Panc1 (cell line): ENCODE data around the gene GLI3.

ENCODE experiments used
- CTCF ChIP-seq: fragments of 450-650 bp; IDR thresholded peaks from 2 replicates; pipeline ENCODE4 v1.5.1; 2017; ENCODE audit warnings: mild to moderate bottlenecking
- POLR2AphosphoS5 ChIP-seq: IDR thresholded peaks from 2 replicates; pipeline ENCODE4 v1.6.1; 2012; ENCODE audit warnings: mild to moderate bottlenecking, low read depth, low read length, moderate library complexity
- REST ChIP-seq, 2 experiments: IDR thresholded peaks; 2 replicates each; pipeline ENCODE4 v1.6.1; 2011 to 2012; ENCODE audit warnings: low read depth in 2 of 2, control low read depth in 1 of 2, low read length in 1 of 2, mild to moderate bottlenecking in 1 of 2, moderate library complexity in 1 of 2; ENCODE audit not compliant: insufficient read depth in 1 of 2
- SIN3A ChIP-seq: IDR thresholded peaks from 2 replicates; pipeline ENCODE4 v1.6.1; 2012; ENCODE audit warnings: low read depth, mild to moderate bottlenecking, low read length, moderate library complexity, borderline replicate concordance; ENCODE audit not compliant: insufficient read depth
- TCF7L2 ChIP-seq: IDR thresholded peaks from 2 replicates; pipeline ENCODE4 v1.6.1; 2011; ENCODE audit warnings: mild to moderate bottlenecking, low read depth, low read length, inconsistent platforms

DNA sequence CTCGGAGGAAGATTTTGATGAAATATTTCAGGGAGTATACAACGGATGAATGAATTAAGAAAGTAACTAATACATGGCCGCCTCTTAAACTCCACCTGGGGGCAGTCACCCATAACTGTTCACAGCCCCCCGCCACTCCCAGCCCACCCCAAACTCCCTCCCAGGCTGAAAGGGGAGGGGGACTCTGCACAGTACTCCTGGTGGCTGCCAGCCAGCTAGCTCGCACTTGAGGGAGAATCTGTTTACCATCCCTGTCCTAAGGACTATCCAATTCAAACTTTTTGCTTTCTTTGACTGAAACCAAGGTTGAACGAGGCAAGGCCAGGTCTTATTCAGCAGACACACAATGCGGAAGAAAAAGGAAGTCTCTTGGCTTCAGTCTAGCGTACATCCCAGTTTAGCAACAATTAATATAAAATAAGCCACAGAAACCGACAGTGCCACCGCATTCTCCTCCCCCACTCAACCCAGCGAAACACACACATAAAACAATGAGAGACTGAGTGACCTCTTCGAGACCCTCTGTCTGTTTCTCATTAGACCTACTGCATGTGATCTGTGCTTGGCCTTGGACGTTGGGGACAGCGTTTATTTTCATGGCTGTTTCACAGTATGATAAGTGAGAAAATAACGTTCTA, 219.5 kb downstream of the GLI3 start:
- TF ChIP-seq CTCF, result no peak
- no peak for TF ChIP-seq POLR2AphosphoS5
- no peak for TF ChIP-seq REST (IDR thresholded peaks at IDR 0.05; ENCODE audit: insufficient read depth in 1 of 2, low read depth in 2 of 2, low read length in 1 of 2)
- no peak for TF ChIP-seq SIN3A
- TF ChIP-seq TCF7L2, result no peak
